Stimulated activated CD8-positive, alpha-beta memory T cell treated with anti-CD3 and anti-CD28 coated beads, Interleukin-12 subunit alpha, Interleukin-12 subunit beta, amount 100 ng/mL, for 24 hours (primary cell): ENCODE results near the gene MYO1H.
"Not testable (repeated sequence)": the region's sequence is repeated elsewhere in the genome, so short reads cannot be mapped to it uniquely, and the experiment has no call there.

Experiments used
- DNase-seq: peaks from one replicate; pipeline ENCODE4 v3.0.0-alpha.2; 2020; ENCODE audit errors: extremely low read depth

MYO1H gene

GRCh38 chr12:109343677-109344076, 4.0 kb upstream of the MYO1H start:
- no peak for DNase-seq

DNA sequence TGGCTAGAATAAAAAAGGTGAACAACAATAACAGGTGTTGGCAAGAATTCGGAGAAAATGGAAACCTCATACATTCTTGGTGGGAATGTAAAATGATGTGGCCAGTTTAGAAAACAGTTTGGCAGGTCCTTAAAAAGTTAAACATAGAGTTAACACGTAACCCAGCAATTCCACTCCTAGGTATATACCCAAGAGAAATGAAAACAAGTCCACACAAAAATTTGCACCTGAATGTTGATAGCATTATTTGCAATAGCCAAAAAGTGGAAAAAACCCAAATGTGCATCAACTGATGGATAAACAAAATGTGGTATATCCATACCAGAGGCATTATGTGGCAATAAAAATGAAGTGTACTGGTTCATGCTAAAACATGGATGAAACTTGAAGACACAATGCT, 2.3 kb upstream of the MYO1H start:
- no peak for DNase-seq

DNA sequence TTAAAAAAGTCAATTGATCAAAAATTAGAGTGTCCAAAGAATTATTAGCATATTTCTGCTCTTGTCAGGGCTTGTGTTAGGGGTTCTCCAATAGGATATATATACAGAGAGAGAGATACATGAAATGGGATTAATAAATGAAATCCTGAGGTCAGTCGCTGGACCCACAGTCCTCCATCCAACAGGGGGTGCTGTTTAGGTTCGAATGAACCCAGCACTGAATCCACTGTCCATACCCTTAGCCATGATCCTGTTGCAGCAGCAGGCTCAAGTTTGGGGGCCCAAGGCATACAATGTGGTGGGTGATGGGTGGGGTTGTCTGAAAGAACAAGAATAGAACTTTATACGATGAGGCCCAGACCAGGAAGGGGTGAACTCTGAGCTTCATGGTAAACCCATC, 780 bp upstream of the MYO1H start:
- DNase-seq: no peak

DNA sequence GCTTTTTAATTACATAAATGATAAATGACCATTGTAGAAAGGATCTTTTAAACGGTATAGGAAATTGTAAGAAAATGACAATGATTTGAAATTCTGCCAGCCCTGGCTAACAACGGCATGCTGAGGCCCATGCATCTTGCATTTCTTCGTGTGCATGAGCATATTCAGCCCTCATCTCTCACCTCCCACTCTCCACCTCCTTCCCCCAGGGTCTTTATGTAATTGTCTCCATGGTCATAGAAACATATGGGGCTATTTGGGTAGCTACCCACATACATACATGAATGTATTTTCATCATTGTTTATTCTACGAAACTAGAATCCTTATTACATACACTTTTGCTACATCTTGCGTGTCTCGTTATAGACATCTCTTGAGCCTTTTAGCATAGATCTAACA, 4.5 kb downstream of the MYO1H start:
- no peak for DNase-seq

DNA sequence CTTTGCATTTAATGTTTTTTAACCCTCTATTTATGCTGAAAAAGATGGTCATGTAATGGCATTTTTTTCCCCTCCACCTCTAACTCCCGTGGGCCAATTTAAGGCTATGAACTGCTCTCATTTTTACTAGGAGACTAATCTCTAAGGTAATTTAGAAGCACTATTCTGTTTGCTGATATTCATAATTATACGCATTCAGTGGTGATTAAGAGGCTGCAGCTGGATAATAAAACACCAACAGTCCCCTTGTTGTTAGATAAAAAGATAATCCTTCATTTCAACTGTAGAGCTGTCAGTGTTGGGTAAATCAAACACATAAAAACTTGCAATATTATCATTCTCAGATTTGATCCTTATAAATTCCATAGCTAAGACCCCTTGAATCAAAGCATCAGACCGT, 8.9 kb downstream of the MYO1H start:
- no peak for DNase-seq

DNA sequence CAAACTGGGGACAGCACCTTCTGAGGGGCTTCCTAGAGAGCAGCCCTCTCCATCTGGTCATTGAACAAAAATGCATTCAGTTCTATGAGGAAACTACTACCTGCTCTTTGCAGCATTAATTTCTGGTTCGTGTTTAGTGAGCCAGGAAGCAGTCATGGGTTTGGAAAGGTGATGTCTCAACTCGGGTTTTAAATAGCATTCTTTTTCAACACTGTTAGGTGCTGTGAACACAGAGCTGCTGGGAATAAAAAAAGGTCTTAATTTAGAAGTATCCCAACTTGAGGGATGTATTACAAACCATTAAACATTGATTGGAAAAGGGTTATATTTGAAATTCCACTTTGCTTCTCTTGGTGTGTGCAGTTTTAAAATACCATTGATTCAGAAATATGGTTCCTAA, 9.3 kb downstream of the MYO1H start:
- DNase-seq: no peak

- no peak for DNase-seq
These were observed 10.6 kb downstream of the MYO1H start for GRCh38 chr12:109358154-109358869.

GRCh38 chr12:109359131-109359690, 11.5 kb downstream of the MYO1H start:
- DNase-seq: no peak

- DNase-seq: no peak
These were observed 22.1 kb downstream of the MYO1H start for GRCh38 chr12:109369831-109370230.

GRCh38 chr12:109377139-109377685, 29.5 kb downstream of the MYO1H start:
- DNase-seq: no peak

DNA sequence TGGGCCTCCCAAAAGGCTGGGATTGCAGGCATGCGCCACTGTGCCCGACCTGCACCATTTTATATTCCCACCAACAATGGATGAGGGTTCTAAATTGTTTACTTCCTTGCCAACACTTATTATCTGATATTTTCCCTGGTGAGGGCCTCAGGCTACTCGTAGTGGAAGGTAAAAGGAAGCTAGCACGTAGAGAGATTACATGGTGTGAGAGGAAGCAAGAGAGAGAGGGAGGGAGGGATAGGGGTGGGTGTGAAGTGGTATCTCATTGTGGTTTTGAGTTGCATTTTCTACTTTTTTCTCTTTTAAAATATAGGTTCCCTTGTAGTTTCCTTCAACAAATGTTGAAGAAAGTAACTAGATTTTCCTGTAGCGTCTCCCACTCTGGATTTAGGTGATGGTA, 30.9 kb downstream of the MYO1H start:
- no peak for DNase-seq

- no peak for DNase-seq
These were observed 34.3 kb downstream of the MYO1H start for GRCh38 chr12:109382031-109382430.

GRCh38 chr12:109383240-109383639, 35.5 kb downstream of the MYO1H start:
- no peak for DNase-seq

DNA sequence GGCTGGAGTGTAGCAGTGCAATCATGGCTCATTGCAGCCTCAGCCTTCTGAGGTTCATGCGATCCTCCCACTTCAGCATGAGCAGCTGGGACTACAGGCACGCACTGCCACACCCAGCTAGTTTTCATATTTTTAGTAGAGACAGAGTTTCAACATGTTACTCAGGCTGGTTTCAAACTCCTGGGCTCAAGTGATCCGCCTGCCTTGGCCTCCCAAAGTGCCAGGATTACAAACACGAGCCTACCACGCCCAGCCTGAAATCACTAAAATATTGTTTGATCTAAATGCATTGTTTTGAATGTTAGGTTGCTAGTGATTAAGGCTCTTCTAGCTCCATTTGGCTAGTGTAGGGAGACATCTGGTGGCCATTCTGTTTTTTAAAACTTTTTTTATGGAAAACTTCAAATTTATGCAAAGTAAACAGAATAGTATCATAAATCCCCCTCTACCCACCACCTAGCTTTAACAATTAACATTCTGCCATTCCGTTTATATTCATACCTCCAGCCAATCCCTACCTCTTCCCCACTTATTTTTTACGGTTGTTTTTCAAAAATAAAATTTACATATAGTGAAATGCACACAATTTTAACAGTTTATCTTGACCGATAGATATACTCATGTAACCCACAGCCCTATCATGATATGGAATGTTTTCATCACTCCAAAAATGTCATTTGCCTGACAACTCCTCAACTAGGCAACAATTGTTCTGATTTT, 37.8 kb downstream of the MYO1H start:
- DNase-seq: no peak

DNA sequence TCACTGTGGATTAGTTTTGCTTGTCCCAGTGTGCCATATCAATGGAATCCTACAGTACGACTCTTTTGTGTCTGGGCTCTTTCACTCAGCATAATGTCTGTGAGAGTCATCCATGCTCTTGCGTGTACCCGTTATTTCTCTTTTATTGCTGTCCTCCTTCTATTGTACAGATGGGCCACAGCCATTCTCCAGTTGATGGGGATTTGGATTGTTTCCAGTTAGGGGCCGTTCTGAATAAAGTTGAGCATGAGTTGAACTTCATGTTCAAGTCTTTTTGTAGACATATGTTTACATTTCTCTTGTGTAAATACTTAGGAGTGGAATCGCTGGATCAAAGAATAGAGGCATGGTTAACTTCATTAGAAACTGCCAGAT, 38.3 kb downstream of the MYO1H start:
- no peak for DNase-seq

- DNase-seq: no peak
These were observed 39.9 kb downstream of the MYO1H start for GRCh38 chr12:109387425-109388166.

GRCh38 chr12:109388167-109388563, 40.5 kb downstream of the MYO1H start:
- no peak for DNase-seq

- DNase-seq: no peak
These were observed 41.4 kb downstream of the MYO1H start for GRCh38 chr12:109389146-109389545.

- no peak for DNase-seq
These were observed 46.0 kb downstream of the MYO1H start for GRCh38 chr12:109393437-109394345.

- DNase-seq: no peak
These were observed 47.2 kb downstream of the MYO1H start for GRCh38 chr12:109394891-109395290.

DNA sequence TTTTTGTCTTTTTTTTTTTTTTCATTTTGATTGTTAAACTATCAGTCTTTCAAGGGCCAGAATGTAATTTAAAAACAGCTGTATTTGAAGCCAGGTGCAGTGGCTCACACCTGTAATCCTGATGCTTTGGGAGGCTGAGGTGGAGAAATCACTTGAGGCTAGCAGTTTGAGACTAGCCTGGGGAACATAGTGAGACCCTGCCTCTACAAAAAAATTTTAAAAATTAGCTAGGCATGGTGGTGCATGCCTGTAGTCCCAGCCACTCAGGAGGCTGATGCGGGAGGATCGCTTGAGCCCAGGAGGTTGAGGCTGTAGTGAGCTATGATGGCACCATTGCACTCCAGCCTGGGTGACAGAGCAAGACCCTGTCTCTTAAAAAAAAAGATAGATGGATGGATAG, 57.1 kb downstream of the MYO1H start:
- DNase-seq: not testable (repeated sequence)
